GM19043 (cell line): ENCODE data around the gene FIZ1.

ENCODE experiments used
- ATAC-seq: cut with Tn5 transposase; IDR thresholded peaks from one replicate; pipeline ENCODE4 v1.9.1; 2021; ENCODE audit warnings: low read depth; ENCODE audit not compliant: unreplicated experiment

Gene FIZ1

DNA sequence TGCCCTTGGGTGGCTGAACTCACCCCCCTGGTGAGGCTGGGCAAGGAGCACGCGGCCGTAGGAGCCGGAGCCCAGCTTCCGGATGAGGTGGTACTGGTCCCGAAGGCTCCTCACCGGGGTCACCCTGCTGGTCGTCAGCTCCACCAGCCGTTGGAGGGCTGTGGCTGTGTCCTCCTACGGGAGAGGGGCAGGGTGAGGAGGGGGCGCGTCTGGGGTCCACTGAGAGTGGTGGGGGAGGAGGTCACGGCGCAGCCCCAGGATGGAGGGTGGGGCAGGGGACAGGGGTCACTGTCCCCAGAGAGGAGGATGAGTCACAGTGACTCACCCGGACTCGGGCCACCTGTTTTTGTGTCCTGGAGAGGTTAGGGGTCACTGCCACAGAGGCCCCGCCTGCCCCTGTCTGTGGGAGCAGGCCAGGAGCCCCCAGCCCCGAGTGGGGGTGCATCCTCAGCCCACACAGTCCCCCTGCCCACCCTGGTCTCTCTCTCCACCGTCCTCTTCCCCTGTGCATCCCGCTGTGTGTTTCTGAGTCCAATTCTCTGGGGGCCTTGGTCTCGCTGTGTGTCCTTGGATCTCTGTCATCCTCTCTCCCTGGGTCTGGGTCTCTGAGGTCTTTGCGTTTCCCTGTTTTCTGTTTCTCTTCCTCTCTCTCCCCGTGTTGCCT lies 54.4 kb downstream of the FIZ1 start:
- no peak for ATAC-seq

GRCh38 chr19:55544014-55544413 lies 55.3 kb downstream of the FIZ1 start:
- no peak for ATAC-seq

DNA sequence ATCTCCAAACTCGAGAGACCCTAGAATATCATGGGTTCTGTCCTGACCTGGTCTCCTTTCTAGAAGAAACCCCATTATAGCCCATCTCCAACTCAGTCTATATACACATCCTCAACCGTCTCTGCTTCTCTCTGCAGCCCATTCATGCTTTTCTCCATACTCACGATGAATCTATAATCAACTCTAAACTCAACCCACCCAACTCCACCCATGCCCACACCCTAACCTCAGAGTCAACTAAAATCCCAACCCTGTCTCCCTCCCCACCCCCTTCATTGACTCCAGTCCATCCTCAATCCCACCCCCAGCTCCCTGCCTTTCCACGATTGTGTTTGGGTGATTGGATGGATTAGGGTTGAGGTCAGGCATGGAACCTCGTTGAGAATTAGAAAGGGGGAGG lies 55.8 kb downstream of the FIZ1 start:
- ATAC-seq = no peak

GRCh38 chr19:55542292-55542855 lies 56.9 kb downstream of the FIZ1 start:
- ATAC-seq = no peak
